ENCODE results near the gene FOLR2. TPM values are rescaled to one million over a fixed set of nuclear protein-coding genes. Genes with fewer than 3 reads are reported as not detected.
"Not testable (repeated sequence)": the region's sequence is repeated elsewhere in the genome, so short reads cannot be mapped to it uniquely, and the experiment has no call there.

The FOLR2 gene
- total RNA-seq, 1 donor from 2014 or later = not detected

DNA sequence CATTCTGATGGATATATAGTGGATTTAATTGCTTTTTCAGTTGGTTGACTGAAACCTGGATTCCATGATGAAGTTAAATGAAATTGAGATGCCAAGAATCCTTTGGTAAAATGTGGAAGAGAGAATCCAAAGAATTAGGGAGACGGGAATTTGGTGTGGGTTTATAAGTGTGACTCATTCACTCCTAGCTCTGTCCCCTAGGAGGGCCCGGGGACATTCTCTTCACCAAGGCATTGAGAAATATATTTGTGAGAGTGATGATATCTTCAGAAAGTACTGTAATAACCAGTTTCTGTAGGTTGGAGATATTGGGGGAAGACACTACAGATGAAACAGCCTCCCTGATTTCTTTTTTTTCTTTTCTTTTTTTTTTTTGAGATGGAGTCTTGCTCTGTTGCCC is 41.0 kb downstream of the FOLR2 start:
- H3K36me3 Mint-ChIP-seq (ENCODE audit: low read depth) = no peaks in the 10 kb centered on the region
- H3K27ac Mint-ChIP-seq (ENCODE audit: unreplicated experiment) = no peak overlapping the region
- TF ChIP-seq, protein P1, sequence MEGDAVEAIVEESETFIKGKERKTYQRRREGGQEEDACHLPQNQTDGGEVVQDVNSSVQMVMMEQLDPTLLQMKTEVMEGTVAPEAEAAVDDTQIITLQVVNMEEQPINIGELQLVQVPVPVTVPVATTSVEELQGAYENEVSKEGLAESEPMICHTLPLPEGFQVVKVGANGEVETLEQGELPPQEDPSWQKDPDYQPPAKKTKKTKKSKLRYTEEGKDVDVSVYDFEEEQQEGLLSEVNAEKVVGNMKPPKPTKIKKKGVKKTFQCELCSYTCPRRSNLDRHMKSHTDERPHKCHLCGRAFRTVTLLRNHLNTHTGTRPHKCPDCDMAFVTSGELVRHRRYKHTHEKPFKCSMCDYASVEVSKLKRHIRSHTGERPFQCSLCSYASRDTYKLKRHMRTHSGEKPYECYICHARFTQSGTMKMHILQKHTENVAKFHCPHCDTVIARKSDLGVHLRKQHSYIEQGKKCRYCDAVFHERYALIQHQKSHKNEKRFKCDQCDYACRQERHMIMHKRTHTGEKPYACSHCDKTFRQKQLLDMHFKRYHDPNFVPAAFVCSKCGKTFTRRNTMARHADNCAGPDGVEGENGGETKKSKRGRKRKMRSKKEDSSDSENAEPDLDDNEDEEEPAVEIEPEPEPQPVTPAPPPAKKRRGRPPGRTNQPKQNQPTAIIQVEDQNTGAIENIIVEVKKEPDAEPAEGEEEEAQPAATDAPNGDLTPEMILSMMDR (IDR thresholded peaks at IDR 0.05) = no peak
- H3K4me1 Mint-ChIP-seq (ENCODE audit: low read depth) = peaks cover 3% of the 10 kb centered on the region
- peaks cover 16% of the 10 kb centered on the region for H3K27me3 Mint-ChIP-seq (ENCODE audit: low read depth)
- H3K4me3 Mint-ChIP-seq (ENCODE audit: unreplicated experiment) = no peak overlapping the region
- DNase-seq (ENCODE audit: low spot score) = no peak
- no peaks in the 10 kb centered on the region for H3K9me3 Mint-ChIP-seq (ENCODE audit: low read depth)

DNA sequence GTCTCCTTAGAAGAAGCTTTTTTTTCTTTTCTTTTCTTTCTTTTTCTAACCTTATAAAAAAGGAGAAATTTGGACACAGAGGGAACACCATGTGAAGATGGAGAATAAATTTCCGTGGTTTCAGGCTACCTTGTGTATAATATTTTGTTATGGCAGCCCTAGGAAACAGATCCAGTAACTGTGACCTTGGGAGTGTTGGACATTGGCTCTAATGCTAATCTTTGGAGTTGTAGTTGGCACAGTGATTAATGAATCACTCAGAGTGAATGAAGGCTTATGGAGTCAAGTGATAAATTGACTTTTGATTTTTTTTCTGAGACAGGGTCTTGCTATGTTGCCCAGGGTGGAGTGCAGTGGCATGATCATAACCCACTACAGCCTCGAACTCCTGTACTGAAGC is 42.9 kb downstream of the FOLR2 start:
- H3K36me3 Mint-ChIP-seq (ENCODE audit: low read depth) = no peaks in the 10 kb centered on the region
- H3K27ac Mint-ChIP-seq (ENCODE audit: unreplicated experiment) = no peak overlapping the region
- H3K9me3 Mint-ChIP-seq (ENCODE audit: low read depth) = no peaks in the 10 kb centered on the region
- TF ChIP-seq, protein P1 (IDR thresholded peaks at IDR 0.05) = no peak
- no peak for DNase-seq (ENCODE audit: low spot score)
- H3K4me3 Mint-ChIP-seq (ENCODE audit: unreplicated experiment) = no peak overlapping the region
- H3K27me3 Mint-ChIP-seq (ENCODE audit: low read depth) = peaks cover 6% of the 10 kb centered on the region
- peaks cover 12% of the 10 kb centered on the region for H3K4me1 Mint-ChIP-seq (ENCODE audit: low read depth)

DNA sequence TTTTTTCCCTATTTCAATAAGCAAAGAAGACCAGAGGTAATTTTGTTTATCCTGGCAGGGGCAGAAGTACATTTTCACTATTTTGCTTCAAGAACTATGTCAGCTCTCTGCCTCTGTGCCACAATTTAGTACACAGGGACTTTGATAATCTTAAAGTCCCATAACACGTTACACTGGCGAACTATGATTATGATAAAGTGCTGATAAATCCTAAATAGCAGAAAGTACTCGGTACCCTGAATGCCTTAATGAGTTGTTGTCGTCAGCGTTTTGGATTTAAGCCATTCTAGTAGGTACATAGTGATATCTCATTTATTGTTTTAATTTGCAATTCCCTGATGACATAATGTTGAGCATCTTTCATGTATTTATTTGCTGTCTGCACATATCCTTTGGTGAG is 44.0 kb downstream of the FOLR2 start:
- peaks cover 12% of the 10 kb centered on the region for H3K4me1 Mint-ChIP-seq (ENCODE audit: low read depth)
- no peak for DNase-seq (ENCODE audit: low spot score)
- H3K27me3 Mint-ChIP-seq (ENCODE audit: low read depth) = peaks cover 2% of the 10 kb centered on the region
- no peaks in the 10 kb centered on the region for H3K9me3 Mint-ChIP-seq (ENCODE audit: low read depth)
- no peak overlapping the region for H3K4me3 Mint-ChIP-seq (ENCODE audit: unreplicated experiment)
- H3K27ac Mint-ChIP-seq (ENCODE audit: unreplicated experiment) = no peak overlapping the region
- TF ChIP-seq, protein P1 (IDR thresholded peaks at IDR 0.05) = no peak
- no peaks in the 10 kb centered on the region for H3K36me3 Mint-ChIP-seq (ENCODE audit: low read depth)

DNA sequence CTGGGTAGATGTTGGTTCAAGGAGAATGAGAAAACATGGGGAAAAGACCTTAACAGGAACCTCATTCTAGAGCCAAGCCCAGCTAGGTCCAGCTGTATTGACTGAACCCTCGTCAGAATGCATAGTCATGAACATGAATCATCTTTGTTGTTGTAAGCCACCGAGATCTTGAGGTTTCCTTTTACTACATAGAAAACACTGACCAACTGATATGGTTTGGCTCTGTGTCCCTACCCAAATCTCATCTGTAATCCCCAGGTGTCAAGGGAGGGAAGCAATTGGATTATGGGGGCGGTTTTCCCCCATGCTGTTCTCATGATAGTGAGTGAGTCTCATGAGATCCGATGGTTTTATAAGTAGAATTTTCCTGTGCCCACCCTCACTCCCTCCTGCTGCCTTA is 46.8 kb downstream of the FOLR2 start:
- H3K36me3 Mint-ChIP-seq (ENCODE audit: low read depth) = no peaks in the 10 kb centered on the region
- peaks cover 16% of the 10 kb centered on the region for H3K4me1 Mint-ChIP-seq (ENCODE audit: low read depth)
- TF ChIP-seq, protein P1 (IDR thresholded peaks at IDR 0.05) = no peak
- H3K4me3 Mint-ChIP-seq (ENCODE audit: unreplicated experiment) = no peak overlapping the region
- H3K27me3 Mint-ChIP-seq (ENCODE audit: low read depth) = no peaks in the 10 kb centered on the region
- no peak overlapping the region for H3K27ac Mint-ChIP-seq (ENCODE audit: unreplicated experiment)
- no peak for DNase-seq (ENCODE audit: low spot score)
- H3K9me3 Mint-ChIP-seq (ENCODE audit: low read depth) = no peaks in the 10 kb centered on the region

DNA sequence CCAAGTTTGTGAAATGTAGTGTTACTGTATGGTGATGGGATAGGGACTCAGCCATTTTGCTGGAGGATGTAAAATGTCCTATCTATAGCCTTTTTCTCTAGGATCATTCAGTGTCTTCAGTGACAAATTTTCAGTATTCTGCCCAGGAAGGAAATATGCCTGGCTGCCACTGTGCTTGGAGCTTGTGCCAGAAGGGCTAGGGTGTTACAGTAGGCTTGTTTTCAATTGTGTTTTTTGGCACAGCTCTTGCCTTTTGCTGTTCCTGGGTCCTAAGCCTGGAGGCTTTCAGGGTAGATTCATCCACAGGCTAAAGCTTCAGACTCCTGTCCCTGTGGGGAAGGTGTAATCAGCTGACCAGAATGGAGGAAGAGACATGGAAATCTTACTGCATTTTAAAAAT is 49.4 kb downstream of the FOLR2 start:
- Mint-ChIP-seq H3K36me3 (ENCODE audit: low read depth) (no peaks in the 10 kb centered on the region), H3K9me3 (ENCODE audit: low read depth) (no peaks in the 10 kb centered on the region), H3K4me3 (ENCODE audit: unreplicated experiment) (no peak overlapping the region), H3K27me3 (ENCODE audit: low read depth) (peaks cover 10% of the 10 kb centered on the region), H3K27ac (ENCODE audit: unreplicated experiment) (no peak overlapping the region), H3K4me1 (ENCODE audit: low read depth) (peaks cover 16% of the 10 kb centered on the region)
- DNase-seq (ENCODE audit: low spot score) = no peak
- TF ChIP-seq, protein P1 (IDR thresholded peaks at IDR 0.05) = no peak

DNA sequence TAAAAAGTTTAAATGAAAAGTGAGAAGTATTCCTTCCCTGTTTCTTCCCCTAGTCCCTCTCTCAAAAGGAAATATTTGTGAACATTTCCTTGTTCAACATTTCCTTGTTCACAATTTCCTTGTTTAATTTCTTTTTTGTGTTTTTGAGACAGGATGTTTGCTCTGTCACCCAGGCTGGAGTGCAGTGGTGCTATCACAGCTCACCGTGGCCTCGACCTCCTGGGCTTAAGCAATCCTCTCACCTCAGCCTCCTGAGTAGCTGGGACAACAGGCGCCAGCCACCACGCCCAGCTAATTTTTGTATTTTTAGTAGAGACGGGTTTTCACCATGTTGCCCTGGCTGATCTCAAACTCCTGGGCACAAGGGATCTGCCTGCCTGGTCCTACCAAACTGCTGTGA is 50.4 kb downstream of the FOLR2 start:
- not testable (repeated sequence) for H3K4me3 Mint-ChIP-seq (ENCODE audit: unreplicated experiment); DNase-seq (ENCODE audit: low spot score); H3K36me3 Mint-ChIP-seq (ENCODE audit: low read depth); H3K27ac Mint-ChIP-seq (ENCODE audit: unreplicated experiment); H3K9me3 Mint-ChIP-seq (ENCODE audit: low read depth); H3K27me3 Mint-ChIP-seq (ENCODE audit: low read depth)
- peaks cover 16% of the 10 kb centered on the region for H3K4me1 Mint-ChIP-seq (ENCODE audit: low read depth)
